IMR-90 (cell line): Measurements from ENCODE around the gene TPO. TPM values are rescaled to one million over a fixed set of nuclear protein-coding genes. Genes with fewer than 3 reads are reported as not detected.

Experiments
- ATAC-seq: fragments of 200-7000 bp; cut with Tn5 transposase; 2 replicates; pipeline ENCODE4 v1.9.1; 2020; ENCODE audit warnings: low read depth, mild to moderate bottlenecking, moderate library complexity
- BruUV-seq: library from RNA; stranded (reverse); fragments of 400-500 nt; replicated peaks from 2 replicates; lab custom pipeline; 2021; lab: Mats Ljungman, UMichigan
- CTCF ChIA-PET: fragments of 300-600 bp; formaldehyde crosslinking; extraction: SDS; loops from one replicate; lab custom pipeline; 2021; ENCODE audit warnings: antibody characterized with exemption; lab: Yijun Ruan, JAX
- POLR2A ChIA-PET: fragments of 300-600 bp; sonication (Branson Sonifier 250); formaldehyde crosslinking; loops from one replicate; lab custom pipeline; 2022; ENCODE audit warnings: antibody characterized with exemption; ENCODE audit not compliant: unreplicated experiment; lab: Charles Lee
- DNase-seq: peaks from one replicate; pipeline ENCODE4 v3.0.0; 2013
- H2AFZ ChIP-seq: replicated peaks from 2 replicates; pipeline ENCODE3; 2013; ENCODE audit warnings: low read length, mild to moderate bottlenecking; ENCODE audit not compliant: poor library complexity
- H2AK5ac ChIP-seq: 2 replicates; pipeline ENCODE4 v1.6.1; 2013; ENCODE audit warnings: low read depth, low read length, inconsistent platforms
- H2AK9ac ChIP-seq: replicated peaks from 2 replicates; pipeline ENCODE3; 2013; ENCODE audit warnings: mild to moderate bottlenecking, low read depth, low read length, moderate library complexity; ENCODE audit not compliant: poor library complexity
- H2BK120ac ChIP-seq: 2 replicates; pipeline ENCODE4 v1.6.1; 2013; ENCODE audit warnings: low read depth, low read length, inconsistent platforms
- H2BK15ac ChIP-seq: 3 replicates; pipeline ENCODE4 v1.6.1; 2013; ENCODE audit warnings: low read depth, low read length, inconsistent platforms
- H2BK20ac ChIP-seq: 2 replicates; pipeline ENCODE4 v1.6.1; 2013; ENCODE audit warnings: low read depth, mild to moderate bottlenecking, inconsistent platforms, low read length, moderate library complexity
- H2BK5ac ChIP-seq: 2 replicates; pipeline ENCODE4 v1.6.1; 2013; ENCODE audit warnings: mild to moderate bottlenecking, low read depth, low read length, inconsistent platforms; ENCODE audit not compliant: poor library complexity, severe bottlenecking
- H3K14ac ChIP-seq: replicated peaks from 2 replicates; pipeline ENCODE4 v1.6.1; 2013; ENCODE audit warnings: low read depth, low read length, inconsistent platforms
- H3K18ac ChIP-seq: 2 replicates; pipeline ENCODE4 v1.6.1; 2013; ENCODE audit warnings: low read depth, low read length, control low read depth
- H3K23ac ChIP-seq: 2 replicates; pipeline ENCODE4 v1.6.1; 2013; ENCODE audit warnings: low read depth, low read length, inconsistent platforms
- H3K27ac ChIP-seq: 2 replicates; pipeline ENCODE4 v1.5.1; 2013; ENCODE audit warnings: mild to moderate bottlenecking, control low read depth, low read length; ENCODE audit not compliant: insufficient read depth
- H3K27me3 ChIP-seq: 2 replicates; pipeline ENCODE4 v1.6.1; 2013; ENCODE audit warnings: low read length; ENCODE audit not compliant: control insufficient read depth, insufficient read depth
- H3K36me3 ChIP-seq: 2 replicates; pipeline ENCODE4 v1.6.1; 2013; ENCODE audit warnings: low read length, mixed read lengths; ENCODE audit not compliant: control insufficient read depth, insufficient read depth
- H3K4ac ChIP-seq: 2 replicates; pipeline ENCODE4 v1.6.1; 2013; ENCODE audit warnings: low read depth, low read length, inconsistent platforms
- H3K4me1 ChIP-seq: 2 replicates; pipeline ENCODE4 v1.6.1; 2013; ENCODE audit warnings: low read length, mixed read lengths; ENCODE audit not compliant: control insufficient read depth, insufficient read depth
- H3K4me2 ChIP-seq: 2 replicates; pipeline ENCODE4 v1.6.1; 2013; ENCODE audit warnings: low read depth, mild to moderate bottlenecking, control low read depth, low read length, moderate library complexity
- H3K4me3 ChIP-seq: 2 replicates; pipeline ENCODE4 v1.5.1; 2013; ENCODE audit warnings: low read depth, mild to moderate bottlenecking, control low read depth, low read length, moderate library complexity; ENCODE audit not compliant: insufficient read depth
- H3K56ac ChIP-seq: 2 replicates; pipeline ENCODE4 v1.6.1; 2013; ENCODE audit warnings: low read length, inconsistent platforms; ENCODE audit not compliant: insufficient read depth; ENCODE audit errors: extremely low read depth
- H3K79me1 ChIP-seq, 2 experiments: 2 replicates each; pipeline ENCODE4 v1.6.1; 2013; ENCODE audit warnings: low read length in 2 of 2, inconsistent platforms in 1 of 2, low read depth in 1 of 2
- H3K9ac ChIP-seq: 2 replicates; pipeline ENCODE4 v1.6.1; 2013; ENCODE audit warnings: low read depth, low read length, control low read depth
- H3K9me1 ChIP-seq: 2 replicates; pipeline ENCODE4 v1.6.1; 2013; ENCODE audit warnings: low read length, inconsistent platforms; ENCODE audit not compliant: insufficient read depth
- H3K9me3 ChIP-seq: 2 replicates; pipeline ENCODE4 v1.6.1; 2013; ENCODE audit warnings: low read length; ENCODE audit not compliant: control insufficient read depth, insufficient read depth
- H4K20me1 ChIP-seq: 2 replicates; pipeline ENCODE4 v1.6.1; 2013; ENCODE audit warnings: low read length, inconsistent platforms; ENCODE audit not compliant: insufficient read depth
- H4K5ac ChIP-seq: 2 replicates; pipeline ENCODE4 v1.6.1; 2013; ENCODE audit warnings: mild to moderate bottlenecking, low read depth, low read length, control low read depth
- H4K8ac ChIP-seq, 2 experiments: 2 replicates each; pipeline ENCODE4 v1.6.1; 2013; ENCODE audit warnings: low read depth in 2 of 2, low read length in 2 of 2, control low read depth in 1 of 2, inconsistent platforms in 1 of 2
- H4K91ac ChIP-seq: 2 replicates; pipeline ENCODE4 v1.6.1; 2013; ENCODE audit warnings: low read depth, low read length, inconsistent platforms; ENCODE audit not compliant: insufficient read depth
- BHLHE40 ChIP-seq: fragments of 150-350 bp; IDR thresholded peaks from 2 replicates; pipeline ENCODE4 v1.6.1; 2016; ENCODE audit warnings: mild to moderate bottlenecking, low read depth, low read length
- CEBPB ChIP-seq: IDR thresholded peaks from 2 replicates; pipeline ENCODE4 v1.6.1; 2012; ENCODE audit warnings: low read depth, low read length, improper control_type of control experiment
- CHD1 ChIP-seq: IDR thresholded peaks from 2 replicates; pipeline ENCODE4 v1.6.1; 2012; ENCODE audit warnings: low read depth, low read length, improper control_type of control experiment
- CTCF ChIP-seq: conservative IDR thresholded peaks from 2 replicates; pipeline ENCODE4 v1.5.1; 2012; ENCODE audit warnings: mild to moderate bottlenecking, low read depth, low read length, improper control_type of control experiment
- NFE2L2 ChIP-seq: fragments of 150-350 bp; IDR thresholded peaks from 2 replicates; pipeline ENCODE4 v1.6.1; 2016; ENCODE audit warnings: low read depth, mild to moderate bottlenecking, low read length
- POLR2A ChIP-seq: IDR thresholded peaks from 2 replicates; pipeline ENCODE4 v1.6.1; 2012; ENCODE audit warnings: mild to moderate bottlenecking, low read depth, low read length
- RAD21 ChIP-seq: IDR thresholded peaks from 2 replicates; pipeline ENCODE4 v1.6.1; 2012; ENCODE audit warnings: low read length, improper control_type of control experiment
- RCOR1 ChIP-seq: IDR thresholded peaks from 2 replicates; pipeline ENCODE4 v1.6.1; 2012; ENCODE audit warnings: mild to moderate bottlenecking, low read length, improper control_type of control experiment; ENCODE audit not compliant: insufficient replicate concordance
- WGBS, 2 experiments: methylation state at CpG; one replicate each; pipeline versions ENCODE4 v1.1.5 to v1.1.7; 2013; ENCODE audit warnings: missing lambda C conversion rate in 2 of 2; ENCODE audit not compliant: insufficient read length in 1 of 2; ENCODE audit errors: extremely low coverage in 2 of 2; 5-methylcytosine and 5-hydroxymethylcytosine counted together
- dilution Hi-C: fragments of 300-500 bp; cut with HindIII; formaldehyde crosslinking; loops from one replicate; pipeline ENCODE4 v1.14.3; 2018; ENCODE audit warnings: low sequenced_read_pairs; ENCODE audit not compliant: unreplicated experiment
- in situ Hi-C: fragments of 300-500 bp; cut with MboI; formaldehyde crosslinking; loops from 3 replicates; pipeline ENCODE4 v1.14.3; 2019; ENCODE audit warnings: low sequenced_read_pairs, inconsistent platforms, mixed read lengths
- intact Hi-C: fragments of 100-400 bp; cut with micrococcal nuclease; formaldehyde crosslinking; loops from 2 replicates; pipeline ENCODE4 v1.10.0; 2022
- polyA plus RNA-seq, 3 experiments: library from polyadenylated mRNA; depleted of rRNA; stranded (reverse); fragments of >200 nt; gene quantifications; 2 replicates each; pipeline ENCODE4 v1.2.3, GENCODE V29; 2012; ENCODE audit warnings: low replicate concordance in 1 of 3
- total RNA-seq: library from RNA; depleted of rRNA; stranded (reverse); fragments of >200 nt; gene quantifications from 2 replicates; pipeline ENCODE4 v1.2.3, GENCODE V29; 2012
- TF ChIP-seq, protein P1 (sequence below): fragments of 150-350 bp; IDR thresholded peaks from 2 replicates; pipeline ENCODE4 v1.6.1; 2017; ENCODE audit warnings: mild to moderate bottlenecking, antibody characterized with exemption, low read length, low read depth

Gene TPO
- total and polyA plus RNA-seq, 2 of the 4 experiments (the other 2 are of a cell fraction) = not detected

DNA sequence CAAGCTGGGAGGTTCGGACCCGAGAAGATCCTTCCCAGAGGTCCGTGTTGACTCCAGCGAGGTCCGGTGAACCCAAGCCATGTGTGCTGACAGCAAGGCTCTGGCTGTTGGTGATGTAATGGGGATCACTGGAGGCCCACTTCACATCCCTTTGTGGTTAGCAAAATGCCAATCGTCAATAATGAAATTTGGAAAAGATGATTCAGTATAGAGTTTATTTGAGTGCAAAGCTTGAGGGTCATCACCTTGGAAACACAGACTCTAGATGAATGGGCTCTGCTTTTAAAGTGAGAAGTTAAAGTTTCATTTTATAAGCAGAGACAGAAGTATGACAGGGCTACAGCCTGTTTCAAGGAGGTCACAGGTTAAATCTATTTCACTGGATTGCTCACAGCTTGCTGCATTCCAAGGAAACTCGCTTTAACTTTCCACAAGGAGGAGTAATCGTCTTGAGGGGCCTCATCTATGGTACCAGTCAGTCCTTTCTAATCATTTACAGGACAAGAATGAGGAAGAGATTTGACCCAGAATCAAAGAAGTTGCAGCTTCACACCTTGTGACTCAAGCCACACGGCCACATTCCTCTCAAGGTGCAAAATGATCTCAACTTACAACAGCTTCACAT is 140.5 kb downstream of the TPO start (continued):
- TF ChIP-seq NFE2L2 (no peak), CHD1 (no peak), POLR2A (no peak)

DNA sequence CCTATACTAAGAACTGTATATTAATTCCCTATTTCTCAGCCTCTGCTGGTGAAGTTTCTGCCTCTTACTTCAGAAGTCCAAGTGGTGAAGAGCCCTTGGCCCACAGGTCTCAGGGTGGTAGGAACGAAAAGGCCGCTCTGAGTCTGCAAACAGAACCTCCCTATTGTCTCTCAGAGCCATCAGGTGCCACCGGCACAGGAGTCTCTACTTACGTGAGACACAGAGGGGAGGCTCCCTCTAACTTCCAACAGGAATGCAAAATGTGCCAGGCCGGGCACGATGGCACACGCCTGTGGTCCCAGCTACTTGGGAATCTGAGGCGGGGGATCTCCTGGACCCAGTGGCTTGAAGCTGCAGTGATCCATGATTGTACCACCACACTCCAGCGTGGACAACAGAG is 143.0 kb downstream of the TPO start:
- H3K18ac ChIP-seq = no peak overlapping the region
- H3K4ac ChIP-seq = no peak overlapping the region
- 0 out of 2 replicates have a peak, but pooled peaks cover 3% of the 10 kb centered on the region for H4K20me1 ChIP-seq
- no peak overlapping the region for H3K4me2 ChIP-seq
- POLR2A ChIA-PET = no interaction called here
- no peaks in the 10 kb centered on the region for H3K36me3 ChIP-seq
- BruUV-seq = no TSS peak
- no peak overlapping the region for H4K8ac ChIP-seq
- intact Hi-C loops (no loop called here), dilution Hi-C loops (no loop called here), in situ Hi-C loops (no loop called here)
- H4K91ac ChIP-seq = no peak overlapping the region
- H2AFZ ChIP-seq = no peak overlapping the region
- H3K14ac ChIP-seq = no peak overlapping the region
- no peaks in the 10 kb centered on the region for H3K9me1 ChIP-seq
- no peaks in the 10 kb centered on the region for H3K9me3 ChIP-seq
- CTCF ChIA-PET = no interaction called here
- no peak overlapping the region for H3K23ac ChIP-seq
- no CpG with 5 or more reads among the region's 9 CpGs for WGBS, 2 experiments
- H3K9ac ChIP-seq = no peak overlapping the region
- H3K56ac ChIP-seq = no peak overlapping the region
- no peak for DNase-seq
- H2AK5ac ChIP-seq = no peak overlapping the region
- no peak overlapping the region for H2BK120ac ChIP-seq
- no peaks in the 10 kb centered on the region for H3K79me1 ChIP-seq
- H2BK20ac ChIP-seq = no peak overlapping the region
- TF ChIP-seq CTCF (no peak), POLR2A (no peak), RCOR1 (no peak), CEBPB (no peak), RAD21 (no peak), BHLHE40 (no peak)
- TF ChIP-seq, protein P1, sequence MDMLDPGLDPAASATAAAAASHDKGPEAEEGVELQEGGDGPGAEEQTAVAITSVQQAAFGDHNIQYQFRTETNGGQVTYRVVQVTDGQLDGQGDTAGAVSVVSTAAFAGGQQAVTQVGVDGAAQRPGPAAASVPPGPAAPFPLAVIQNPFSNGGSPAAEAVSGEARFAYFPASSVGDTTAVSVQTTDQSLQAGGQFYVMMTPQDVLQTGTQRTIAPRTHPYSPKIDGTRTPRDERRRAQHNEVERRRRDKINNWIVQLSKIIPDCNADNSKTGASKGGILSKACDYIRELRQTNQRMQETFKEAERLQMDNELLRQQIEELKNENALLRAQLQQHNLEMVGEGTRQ = no peak
- peaks cover 9% of the 10 kb centered on the region for H3K4me1 ChIP-seq
- H2BK5ac ChIP-seq = no peak overlapping the region
- no peak overlapping the region for H3K27ac ChIP-seq
- H2AK9ac ChIP-seq = no peak overlapping the region
- H4K5ac ChIP-seq = no peak overlapping the region
- no peak overlapping the region for H3K4me3 ChIP-seq
- H3K27me3 ChIP-seq = peaks cover 11% of the 10 kb centered on the region
- no peak for ATAC-seq
- no peak overlapping the region for H2BK15ac ChIP-seq
